ENCODE data around the gene LYPD6. TPM values are rescaled to one million over a fixed set of nuclear protein-coding genes. Genes with fewer than 3 reads are reported as not detected.

The LYPD6 gene
- total RNA-seq, 1 donor: under 0.01 TPM

DNA sequence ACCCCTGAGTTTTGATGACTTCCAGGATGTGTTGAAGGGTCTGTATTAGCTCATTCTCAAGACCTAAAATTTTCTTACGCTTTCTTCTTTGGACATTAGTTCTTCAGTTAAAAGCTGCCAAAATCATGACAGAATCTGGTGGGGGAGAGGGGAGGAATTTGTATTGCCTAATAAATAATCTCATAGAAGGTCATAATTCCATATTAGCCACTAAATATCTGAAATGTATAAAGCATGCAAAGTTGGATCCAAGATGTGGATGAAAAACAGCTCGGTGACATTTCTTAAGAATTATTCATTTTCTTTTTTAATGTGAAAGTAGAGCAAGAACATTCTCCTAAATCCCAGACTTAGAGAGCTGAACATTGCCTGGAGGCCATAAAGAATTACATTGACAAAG, 137.0 kb downstream of the LYPD6 start:
- no peaks in the 10 kb centered on the region for H3K79me2 ChIP-seq (ENCODE audit: insufficient read depth, low read length)
- H3K27me3 ChIP-seq (ENCODE audit: insufficient read depth, low read length): no peaks in the 10 kb centered on the region
- H3K4me3 ChIP-seq (ENCODE audit: insufficient read depth, low read length): no peak overlapping the region
- no peak for DNase-seq (ENCODE audit: insufficient read length, low spot score, missing footprints)
- no peak overlapping the region for H2AFZ ChIP-seq (ENCODE audit: low read length)
- no peak overlapping the region for H3K27ac ChIP-seq (ENCODE audit: low read depth, low read length)
- TF ChIP-seq CTCF (IDR thresholded peaks at IDR 0.05; ENCODE audit: extremely low read depth, low read depth, low read length): no peak
- no peaks in the 10 kb centered on the region for H3K9me3 ChIP-seq (ENCODE audit: low read depth, low read length)
- H3K4me2 ChIP-seq (ENCODE audit: insufficient read depth, low read length): no peak overlapping the region
- H4K20me1 ChIP-seq (ENCODE audit: insufficient read depth, low read length): no peaks in the 10 kb centered on the region
- no peaks in the 10 kb centered on the region for H3K4me1 ChIP-seq (ENCODE audit: insufficient read depth, low read length)
- no peaks in the 10 kb centered on the region for H3K36me3 ChIP-seq (ENCODE audit: insufficient read depth, low read length)

- TF ChIP-seq CTCF (IDR thresholded peaks at IDR 0.05; ENCODE audit: extremely low read depth, low read depth, low read length): no peak
Measured at GRCh38 chr2:149468636-149469035, 138.2 kb downstream of the LYPD6 start.

GRCh38 chr2:149470046-149470445, 139.7 kb downstream of the LYPD6 start:
- no peak for TF ChIP-seq CTCF (IDR thresholded peaks at IDR 0.05; ENCODE audit: extremely low read depth, low read depth, low read length)
- Histone ChIP-seq H3K27me3 (ENCODE audit: insufficient read depth, low read length) (no peaks in the 10 kb centered on the region), H3K4me2 (ENCODE audit: insufficient read depth, low read length) (no peak overlapping the region), H3K9me3 (ENCODE audit: low read depth, low read length) (no peaks in the 10 kb centered on the region), H3K36me3 (ENCODE audit: insufficient read depth, low read length) (no peaks in the 10 kb centered on the region), H3K79me2 (ENCODE audit: insufficient read depth, low read length) (no peaks in the 10 kb centered on the region), H2AFZ (ENCODE audit: low read length) (no peak overlapping the region), H3K4me1 (ENCODE audit: insufficient read depth, low read length) (no peaks in the 10 kb centered on the region), H3K4me3 (ENCODE audit: insufficient read depth, low read length) (no peak overlapping the region), H3K27ac (ENCODE audit: low read depth, low read length) (no peak overlapping the region), H4K20me1 (ENCODE audit: insufficient read depth, low read length) (no peaks in the 10 kb centered on the region)
- DNase-seq (ENCODE audit: insufficient read length, low spot score, missing footprints): no peak

More at GRCh38 chr2:149468636-149469035, 138.2 kb downstream of the LYPD6 start:
- no peak for DNase-seq (ENCODE audit: insufficient read length, low spot score, missing footprints)
- H3K27me3 ChIP-seq (ENCODE audit: insufficient read depth, low read length): no peaks in the 10 kb centered on the region
- no peak overlapping the region for H3K4me2 ChIP-seq (ENCODE audit: insufficient read depth, low read length)
- no peak overlapping the region for H3K4me3 ChIP-seq (ENCODE audit: insufficient read depth, low read length)
- no peak overlapping the region for H3K27ac ChIP-seq (ENCODE audit: low read depth, low read length)
- H3K4me1 ChIP-seq (ENCODE audit: insufficient read depth, low read length): no peaks in the 10 kb centered on the region
- no peaks in the 10 kb centered on the region for H3K79me2 ChIP-seq (ENCODE audit: insufficient read depth, low read length)
- no peaks in the 10 kb centered on the region for H4K20me1 ChIP-seq (ENCODE audit: insufficient read depth, low read length)
- no peak overlapping the region for H2AFZ ChIP-seq (ENCODE audit: low read length)
- no peaks in the 10 kb centered on the region for H3K36me3 ChIP-seq (ENCODE audit: insufficient read depth, low read length)
- no peaks in the 10 kb centered on the region for H3K9me3 ChIP-seq (ENCODE audit: low read depth, low read length)

DNA sequence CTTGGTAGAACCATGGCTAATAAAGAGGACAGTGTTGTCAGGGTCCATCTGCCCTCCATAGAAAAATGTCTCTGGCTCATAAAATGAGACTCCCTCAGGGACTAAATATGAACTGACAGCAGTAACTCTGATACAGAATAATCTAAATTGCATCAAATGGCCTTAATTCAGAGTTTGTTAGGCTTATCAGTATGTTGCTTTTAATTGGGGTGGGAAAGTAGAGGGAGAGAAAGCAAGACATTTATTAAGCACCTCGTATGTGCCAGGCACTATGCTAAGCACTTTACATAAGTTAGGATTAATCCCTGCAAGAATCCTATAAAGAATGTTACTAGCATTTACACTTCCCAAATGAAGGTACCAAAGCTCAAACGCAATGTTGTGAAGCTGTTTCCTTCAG, 142.0 kb downstream of the LYPD6 start:
- Histone ChIP-seq H2AFZ (ENCODE audit: low read length) (no peak overlapping the region), H3K27ac (ENCODE audit: low read depth, low read length) (no peak overlapping the region), H3K36me3 (ENCODE audit: insufficient read depth, low read length) (no peaks in the 10 kb centered on the region), H3K79me2 (ENCODE audit: insufficient read depth, low read length) (no peaks in the 10 kb centered on the region), H3K4me1 (ENCODE audit: insufficient read depth, low read length) (no peaks in the 10 kb centered on the region), H3K27me3 (ENCODE audit: insufficient read depth, low read length) (no peaks in the 10 kb centered on the region), H3K4me2 (ENCODE audit: insufficient read depth, low read length) (no peak overlapping the region), H3K9me3 (ENCODE audit: low read depth, low read length) (no peaks in the 10 kb centered on the region), H4K20me1 (ENCODE audit: insufficient read depth, low read length) (no peaks in the 10 kb centered on the region), H3K4me3 (ENCODE audit: insufficient read depth, low read length) (no peak overlapping the region)
- no peak for TF ChIP-seq CTCF (IDR thresholded peaks at IDR 0.05; ENCODE audit: extremely low read depth, low read depth, low read length)
- DNase-seq (ENCODE audit: insufficient read length, low spot score, missing footprints): no peak
